T47D (cell line): ENCODE measurements around the gene KCTD7.
"Not testable (repeated sequence)": the region's sequence is repeated elsewhere in the genome, so short reads cannot be mapped to it uniquely, and the experiment has no call there.

Source experiments
- DNase-seq, 2 experiments: peaks; one replicate each; pipeline versions ENCODE4 v3.0.0 to v3.0.0-alpha.2; 2011 to 2012; ENCODE audit warnings: low read depth in 1 of 2, low spot score in 1 of 2
- JUND ChIP-seq: IDR thresholded peaks from 2 replicates; pipeline ENCODE4 v1.6.1; 2012; ENCODE audit warnings: low read depth
- in situ Hi-C: cut with HindIII; loops from 2 replicates; pipeline ENCODE4 v1.10.0; 2016; ENCODE audit warnings: low sequenced_read_pairs, low pct_unique_long_range_greater_than_20kb

Gene KCTD7

GRCh38 chr7:66597461-66597860, 31.2 kb upstream of the KCTD7 start:
- TF ChIP-seq JUND = no peak
- DNase-seq = no peak
- in situ Hi-C loops = no loop called here

- TF ChIP-seq JUND = no peak
- DNase-seq = no peak
- in situ Hi-C loops = no loop called here
Observed at GRCh38 chr7:66602159-66602558, 26.5 kb upstream of the KCTD7 start.

- no peak for TF ChIP-seq JUND
- in situ Hi-C loops = no loop called here
- DNase-seq = no peak
Observed at GRCh38 chr7:66604198-66604597, 24.5 kb upstream of the KCTD7 start.

DNA sequence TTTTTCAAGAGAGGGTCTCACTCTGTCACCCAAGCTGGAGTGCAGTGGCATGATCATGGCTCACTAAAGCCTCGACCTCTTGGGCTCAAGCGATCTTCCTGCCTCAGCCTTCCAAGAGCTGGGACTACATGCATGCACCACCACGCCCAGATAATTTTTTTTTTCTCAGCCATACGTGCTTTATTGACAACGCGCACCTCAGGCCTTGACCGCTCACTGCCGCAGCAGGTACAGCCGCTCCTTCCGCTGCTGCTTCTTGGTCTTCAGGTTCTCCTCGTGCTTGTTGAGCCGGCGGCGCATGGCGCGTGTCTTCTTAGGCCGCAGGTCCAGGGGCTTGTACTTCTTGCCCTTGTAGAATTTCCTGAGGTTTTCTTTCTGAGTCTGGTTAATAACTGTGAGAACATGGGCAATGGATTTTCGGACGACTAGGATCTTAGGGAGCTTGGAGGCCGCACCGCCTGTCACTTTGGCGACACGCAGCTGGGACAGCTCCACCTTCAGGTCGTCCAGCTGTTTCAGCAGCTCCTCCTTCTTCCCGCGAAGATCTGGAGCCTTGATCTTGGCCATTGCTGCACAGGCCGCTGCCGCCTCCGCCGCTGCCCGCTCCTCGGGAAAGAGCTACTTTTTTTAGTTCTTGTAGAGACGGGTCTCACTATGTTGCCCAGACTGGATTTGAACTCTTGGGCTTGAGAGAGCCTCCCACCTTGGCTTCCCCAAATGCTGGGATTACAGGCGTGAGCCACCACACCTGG, 22.0 kb upstream of the KCTD7 start:
- in situ Hi-C loops, DNase-seq: not testable (repeated sequence)

DNA sequence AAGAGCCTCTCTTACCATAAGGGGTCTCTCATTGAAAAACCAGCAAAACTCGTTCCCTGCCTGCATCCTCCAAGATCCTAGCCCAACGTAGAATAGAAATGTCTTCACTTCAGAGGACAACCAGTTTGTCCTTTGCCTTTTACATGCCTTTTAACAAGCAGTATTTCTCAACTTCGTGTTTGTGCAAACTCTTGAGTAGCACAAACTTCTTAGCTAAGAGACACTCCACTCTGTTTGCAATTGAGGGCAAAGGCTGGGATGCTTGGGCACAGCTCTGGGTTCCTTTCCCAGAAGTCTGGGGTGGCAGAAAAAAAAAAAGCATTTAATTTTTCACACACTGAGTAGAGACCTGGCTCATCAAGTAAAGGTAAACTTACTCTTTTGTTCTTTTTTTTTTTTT, 19.5 kb upstream of the KCTD7 start:
- in situ Hi-C loops = no loop called here
- no peak for DNase-seq
- TF ChIP-seq JUND = no peak

DNA sequence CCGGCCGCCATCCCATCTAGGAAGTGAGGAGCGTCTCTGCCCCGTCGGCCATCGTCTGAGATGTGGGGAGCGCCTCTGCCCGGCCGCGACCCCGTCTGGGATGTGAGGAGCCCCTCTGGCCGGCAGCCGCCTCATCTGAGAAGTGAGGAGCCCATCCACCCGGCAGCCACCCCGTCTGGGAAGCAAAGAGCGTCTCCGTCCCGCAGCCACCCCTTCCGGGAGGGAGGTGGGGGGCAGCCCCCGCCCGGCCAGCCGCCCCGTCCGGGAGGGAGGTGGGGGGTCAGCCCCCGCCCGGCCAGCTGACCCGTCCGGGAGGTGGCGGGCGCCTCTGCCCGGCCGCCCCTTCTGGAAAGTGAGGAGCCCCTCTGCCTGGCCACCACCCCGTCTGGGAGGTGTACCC, 14.1 kb upstream of the KCTD7 start:
- in situ Hi-C loops, DNase-seq: not testable (repeated sequence)

DNA sequence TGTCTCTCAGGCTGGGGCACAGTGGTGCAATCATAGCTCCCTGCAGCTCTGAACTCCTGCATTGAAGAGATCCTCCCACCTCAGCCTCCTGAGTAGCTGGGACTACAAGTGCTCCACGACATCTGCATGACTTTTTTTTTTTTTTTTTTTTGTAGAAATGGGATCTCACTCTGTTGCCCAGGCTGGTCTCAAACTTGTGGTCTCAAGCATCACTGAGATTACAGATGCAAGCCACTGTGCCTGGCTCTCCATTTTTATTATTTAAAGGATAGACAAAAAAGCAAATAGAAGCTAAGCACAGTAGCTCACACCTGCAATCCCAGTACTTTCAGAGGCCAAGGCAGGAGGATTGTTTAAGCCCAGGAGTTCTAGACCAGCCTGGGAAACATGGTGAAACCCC, 13.0 kb upstream of the KCTD7 start:
- in situ Hi-C loops = no loop called here
- TF ChIP-seq JUND = no peak
- DNase-seq = no peak

DNA sequence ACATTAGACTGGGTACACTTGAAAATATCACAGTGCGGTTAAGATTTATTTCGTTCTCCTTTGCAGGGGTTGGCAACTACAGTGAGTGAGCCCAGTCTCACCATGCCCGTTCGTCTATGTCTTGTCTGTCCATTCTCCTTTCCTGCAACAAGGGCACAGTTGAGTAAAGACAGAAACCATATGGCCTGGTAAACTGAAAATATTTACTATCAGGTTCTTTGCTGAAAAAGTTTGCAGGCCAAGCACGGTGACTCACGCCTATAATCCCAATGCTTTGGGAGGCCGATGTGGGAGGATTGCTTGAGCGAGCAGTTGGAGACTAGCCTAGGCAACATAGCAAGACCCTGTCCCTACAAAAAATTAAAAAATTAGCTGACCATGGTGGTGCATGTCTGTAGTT, 11.4 kb upstream of the KCTD7 start:
- in situ Hi-C loops = no loop called here
- DNase-seq = no peak

DNA sequence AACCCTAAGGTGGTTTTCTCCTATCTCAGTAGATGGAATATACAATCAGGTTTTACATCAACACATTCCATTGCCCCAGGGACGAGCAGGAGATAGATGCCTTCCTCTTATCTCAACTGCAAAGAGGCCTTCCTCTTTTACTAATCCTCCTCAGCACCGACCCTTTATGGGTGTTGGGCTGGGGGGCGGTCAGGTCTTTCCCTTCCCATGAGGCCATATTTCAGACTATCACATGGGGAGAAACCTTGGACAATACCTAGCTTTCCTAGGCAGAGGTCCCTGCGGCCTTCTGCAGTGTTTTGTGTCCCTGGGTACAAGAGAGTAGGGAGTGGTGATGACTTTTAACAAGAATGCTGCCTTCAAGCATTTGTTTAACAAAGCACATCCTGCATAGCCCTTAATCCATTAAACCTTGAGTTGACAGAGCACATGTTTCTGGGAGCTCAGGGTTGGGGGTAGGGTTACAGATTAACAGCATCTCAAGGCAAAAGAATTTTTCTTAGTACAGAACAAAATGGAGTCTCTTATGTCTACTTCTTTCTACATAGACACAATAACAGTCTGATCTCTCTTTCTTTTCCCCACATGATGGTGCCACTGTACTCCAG, 9.2 kb upstream of the KCTD7 start:
- in situ Hi-C loops = not testable (repeated sequence)

More for the DNA sequence above, 11.4 kb upstream of the KCTD7 start:
- no peak for TF ChIP-seq JUND

GRCh38 chr7:66626331-66626934, 2.2 kb upstream of the KCTD7 start:
- in situ Hi-C loops = no loop called here
- no peak for DNase-seq
- no peak for TF ChIP-seq JUND

More for the DNA sequence above, 9.2 kb upstream of the KCTD7 start:
- peak in 1 of 2 experiments; percentile 16 for DNase-seq

- in situ Hi-C loops = no loop called here
- peak in 1 of 2 experiments; percentile 8 for DNase-seq
- TF ChIP-seq JUND = no peak
Observed at GRCh38 chr7:66627151-66627681, 1.5 kb upstream of the KCTD7 start.

DNA sequence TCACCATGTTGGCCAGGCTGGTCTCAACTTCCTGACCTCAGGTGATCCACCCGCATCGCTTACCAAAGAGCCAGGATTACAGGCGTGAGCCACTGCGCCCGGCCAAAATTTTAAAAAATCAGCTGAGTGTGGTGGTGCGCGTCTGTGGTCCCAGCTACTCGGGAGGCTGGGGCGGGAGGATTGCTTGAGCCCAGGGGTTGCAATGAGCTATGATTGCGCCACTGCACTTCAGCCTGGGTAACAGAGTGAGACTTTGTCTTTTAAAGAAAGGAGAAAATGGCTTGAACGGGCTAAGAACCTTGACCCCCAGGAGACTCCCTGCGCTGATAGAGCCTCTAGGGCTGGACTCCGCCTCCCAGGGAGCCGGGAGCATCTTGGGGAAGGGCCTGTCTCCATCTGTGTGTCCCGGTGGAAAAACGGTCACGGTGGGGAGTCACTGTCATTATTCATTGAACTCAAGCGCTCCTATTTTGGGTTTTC, 760 bp upstream of the KCTD7 start:
- no peak for DNase-seq
- in situ Hi-C loops = no loop called here
- TF ChIP-seq JUND = no peak
